GM13976 (cell line): ENCODE measurements around the gene CLDN6.

Experiments
- DNase-seq: peaks from one replicate; pipeline ENCODE4 v3.0.0; 2012; ENCODE audit warnings: low spot score
- CTCF ChIP-seq: IDR thresholded peaks from 2 replicates; pipeline ENCODE4 v1.5.1; 2012; ENCODE audit warnings: borderline replicate concordance, mild to moderate bottlenecking; ENCODE audit not compliant: insufficient read depth; ENCODE audit errors: extremely low read depth, missing control alignments, control extremely low read depth
- in situ Hi-C: fragments of 300-500 bp; cut with MboI; formaldehyde crosslinking; loops from one replicate; pipeline ENCODE4 v1.12.0; 2022; ENCODE audit warnings: low sequenced_read_pairs, mixed read lengths, inconsistent platforms; ENCODE audit not compliant: unreplicated experiment

Gene CLDN6

GRCh38 chr16:2966808-2967191 is 51.2 kb downstream of the CLDN6 start:
- no peak for TF ChIP-seq CTCF
- DNase-seq, result no peak
- in situ Hi-C loops, result no loop called here

GRCh38 chr16:2966043-2966807 is 51.8 kb downstream of the CLDN6 start:
- no peak for TF ChIP-seq CTCF
- no peak for DNase-seq
- in situ Hi-C loops, result no loop called here
